Adrenal gland (tissue), 5 donors: ENCODE results near the gene PRKCA.

Experiments used
- POLR2A ChIP-seq, 2 donors: fragments of 450-650 bp; IDR thresholded peaks; one replicate each; pipeline ENCODE4 v1.6.1; 2017; ENCODE audit warnings: antibody characterized with exemption in 2 of 2, mild to moderate bottlenecking in 2 of 2, moderate library complexity in 1 of 2
- TF ChIP-seq, protein P1 (sequence below), 6 experiments: fragments of 450-650 bp in 4 of 6; fragments of 200-600 bp in 2 of 6; sonication (generic) in 1 of 6; IDR thresholded peaks; 1 replicate in 5 of 6; 2 replicates in 1 of 6; pipeline versions ENCODE4 v1.5.1 to v1.8.0; 2016 to 2021; ENCODE audit warnings: antibody characterized with exemption in 6 of 6, mild to moderate bottlenecking in 2 of 6, moderate library complexity in 1 of 6
- donor health status: DM: no; HTN: no; CAD: no.

DNA sequence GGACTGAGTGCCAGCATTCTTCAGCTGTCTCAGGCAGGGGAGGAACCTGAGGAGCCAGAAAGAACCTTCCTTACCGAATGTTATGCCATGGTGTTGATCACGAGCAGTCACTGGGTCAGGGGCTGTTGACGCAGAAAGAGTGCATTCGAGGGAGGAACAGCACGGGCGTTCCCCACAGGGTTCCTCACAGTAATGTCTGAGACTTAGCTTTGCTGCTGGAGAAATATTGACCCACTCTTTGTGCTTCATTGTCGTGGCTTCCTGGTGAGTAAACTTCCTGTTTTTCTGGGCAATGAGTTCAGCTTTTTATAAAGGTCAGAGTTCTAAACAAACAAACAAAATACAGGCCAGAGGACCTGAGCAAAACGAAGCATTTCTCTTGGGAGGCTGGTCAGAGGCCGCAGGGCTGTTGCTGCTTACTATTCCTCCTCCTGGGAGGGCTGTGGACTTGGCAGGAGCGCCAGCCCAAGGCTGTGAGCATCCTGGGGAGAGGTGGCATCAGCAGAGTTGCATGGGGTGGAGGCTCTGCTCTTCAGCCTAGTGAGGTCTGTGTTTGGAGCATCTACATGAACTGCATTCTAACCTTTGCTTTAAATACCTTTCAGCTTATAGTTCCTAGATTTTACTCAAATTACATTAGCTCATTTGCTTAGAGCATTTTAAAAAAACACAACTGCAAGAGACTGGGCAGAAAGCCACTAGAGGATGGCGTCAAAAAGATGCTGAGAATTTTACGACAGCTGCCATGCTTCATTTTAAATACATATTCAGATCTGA is 389.4 kb downstream of the PRKCA start:
- TF ChIP-seq, protein P1, sequence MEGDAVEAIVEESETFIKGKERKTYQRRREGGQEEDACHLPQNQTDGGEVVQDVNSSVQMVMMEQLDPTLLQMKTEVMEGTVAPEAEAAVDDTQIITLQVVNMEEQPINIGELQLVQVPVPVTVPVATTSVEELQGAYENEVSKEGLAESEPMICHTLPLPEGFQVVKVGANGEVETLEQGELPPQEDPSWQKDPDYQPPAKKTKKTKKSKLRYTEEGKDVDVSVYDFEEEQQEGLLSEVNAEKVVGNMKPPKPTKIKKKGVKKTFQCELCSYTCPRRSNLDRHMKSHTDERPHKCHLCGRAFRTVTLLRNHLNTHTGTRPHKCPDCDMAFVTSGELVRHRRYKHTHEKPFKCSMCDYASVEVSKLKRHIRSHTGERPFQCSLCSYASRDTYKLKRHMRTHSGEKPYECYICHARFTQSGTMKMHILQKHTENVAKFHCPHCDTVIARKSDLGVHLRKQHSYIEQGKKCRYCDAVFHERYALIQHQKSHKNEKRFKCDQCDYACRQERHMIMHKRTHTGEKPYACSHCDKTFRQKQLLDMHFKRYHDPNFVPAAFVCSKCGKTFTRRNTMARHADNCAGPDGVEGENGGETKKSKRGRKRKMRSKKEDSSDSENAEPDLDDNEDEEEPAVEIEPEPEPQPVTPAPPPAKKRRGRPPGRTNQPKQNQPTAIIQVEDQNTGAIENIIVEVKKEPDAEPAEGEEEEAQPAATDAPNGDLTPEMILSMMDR (IDR thresholded peaks at IDR 0.05) = no peak
- TF ChIP-seq POLR2A (IDR thresholded peaks at IDR 0.05) = no peak
